Measurements from ENCODE around the gene TRMT11. TPM values are rescaled to one million over a fixed set of nuclear protein-coding genes. Genes with fewer than 3 reads are reported as not detected.

TRMT11 gene
- total and polyA plus RNA-seq, 2 of the 13 experiments (the other 11 are each of a cell fraction or from before 2014, with no cell fraction given) = 42.2 to 81.9 TPM

DNA sequence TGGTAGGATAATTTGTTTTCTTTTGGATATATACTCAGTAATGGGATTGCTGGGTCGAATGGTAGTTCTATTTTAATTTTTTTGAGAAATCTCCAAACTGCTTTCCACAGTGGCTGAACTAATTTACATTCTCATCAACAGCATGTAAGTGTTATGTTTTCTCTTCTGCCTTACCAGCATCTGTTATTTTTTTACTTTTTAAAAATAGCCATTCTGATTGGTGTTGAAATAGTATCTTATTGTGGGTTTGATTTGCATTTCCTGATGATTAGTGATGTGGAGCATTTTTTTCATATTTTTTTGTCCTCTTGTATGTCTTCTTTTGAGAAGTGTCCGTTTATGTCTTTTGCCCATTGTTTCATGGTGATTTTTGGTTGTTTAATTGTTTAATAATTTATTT lies 17.8 kb upstream of the TRMT11 start (continued):
- TF ChIP-seq RCOR2 (CRISPR knock-in tag; IDR thresholded peaks at IDR 0.05) (no peak), ZKSCAN5 (CRISPR knock-in tag; IDR thresholded peaks at IDR 0.05) (no peak), ZNF546 (CRISPR knock-in tag; conservative IDR thresholded peaks at IDR 0.05) (no peak), ONECUT2 (CRISPR knock-in tag; IDR thresholded peaks at IDR 0.05) (no peak), ZC3H13 (CRISPR knock-in tag; IDR thresholded peaks at IDR 0.05) (no peak), PATZ1 (CRISPR knock-in tag; IDR thresholded peaks at IDR 0.05) (no peak), STAT5B (CRISPR knock-in tag; IDR thresholded peaks at IDR 0.05) (no peak)
- TF ChIP-seq, protein P1, sequence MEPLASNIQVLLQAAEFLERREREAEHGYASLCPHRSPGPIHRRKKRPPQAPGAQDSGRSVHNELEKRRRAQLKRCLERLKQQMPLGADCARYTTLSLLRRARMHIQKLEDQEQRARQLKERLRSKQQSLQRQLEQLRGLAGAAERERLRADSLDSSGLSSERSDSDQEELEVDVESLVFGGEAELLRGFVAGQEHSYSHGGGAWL (CRISPR knock-in tag; IDR thresholded peaks at IDR 0.05) = no peak

- no TSS peak for BruUV-seq (replicated peaks)
- H3K27ac ChIP-seq (ENCODE audit: extremely low read length, insufficient read depth, low read length) = no peak overlapping the region
- no peak overlapping the region for H2AFZ ChIP-seq (ENCODE audit: low read length)
- peaks cover 2% of the 10 kb centered on the region for H3K79me2 ChIP-seq (ENCODE audit: insufficient read depth, low read length)
- ChIA-PET CTCF (ENCODE audit: low intra/inter-chr PET ratio, low total read pairs) (no interaction called here), POLR2A (interaction anchor here (1.8 kb wide), 1 partner anchor 15 kb away, joined by 10 read pairs; the partner anchor contains the start of gene TRMT11)
- intact Hi-C loops (cut with micrococcal nuclease; ENCODE audit: unreplicated experiment) (loop anchor here (5.0 kb wide), 2 partner anchors 178 to 458 kb away; partner anchors contain the start of gene NCOA7), in situ Hi-C loops (cut with HindIII; ENCODE audit: extremely low pct_ligation_motif_present, low pct_unique_long_range_greater_than_20kb) (no loop called here)
- H3K4me3 ChIP-seq (replicated peaks in 1 of 3; ENCODE audit: insufficient read depth in 1 of 3, low read depth in 2 of 3, low read length in 3 of 3) = no peak overlapping the region
- DNase-seq (ENCODE audit: low spot score) = no peak
- H3K4me1 ChIP-seq (ENCODE audit: insufficient read depth, low read length) = no peaks in the 10 kb centered on the region
- no peak for ATAC-seq
- no peak overlapping the region for H3K9ac ChIP-seq (ENCODE audit: insufficient read depth, low read depth, low read length)
- no peak overlapping the region for H3K4me2 ChIP-seq (ENCODE audit: low read depth, low read length)
- no peaks in the 10 kb centered on the region for H3K9me3 ChIP-seq (ENCODE audit: low read length)
- 22% methylated on average over 2 of the region's 2 CpGs for WGBS (ENCODE audit: low lambda C conversion rate)
- FAIRE-seq = no peak
- H3K27me3 ChIP-seq (ENCODE audit: control insufficient read depth in 1 of 2, insufficient read depth in 2 of 2, low read length in 2 of 2) = no peaks in the 10 kb centered on the region
- peaks cover 5 to 35% of the 10 kb centered on the region in 2 experiments for H3K36me3 ChIP-seq (replicated peaks in 1 of 2; ENCODE audit: control insufficient read depth in 1 of 2, insufficient read depth in 2 of 2, low read length in 2 of 2)
- no peaks in the 10 kb centered on the region for H4K20me1 ChIP-seq (ENCODE audit: insufficient read depth, low read length)
- TF ChIP-seq, protein P2, sequence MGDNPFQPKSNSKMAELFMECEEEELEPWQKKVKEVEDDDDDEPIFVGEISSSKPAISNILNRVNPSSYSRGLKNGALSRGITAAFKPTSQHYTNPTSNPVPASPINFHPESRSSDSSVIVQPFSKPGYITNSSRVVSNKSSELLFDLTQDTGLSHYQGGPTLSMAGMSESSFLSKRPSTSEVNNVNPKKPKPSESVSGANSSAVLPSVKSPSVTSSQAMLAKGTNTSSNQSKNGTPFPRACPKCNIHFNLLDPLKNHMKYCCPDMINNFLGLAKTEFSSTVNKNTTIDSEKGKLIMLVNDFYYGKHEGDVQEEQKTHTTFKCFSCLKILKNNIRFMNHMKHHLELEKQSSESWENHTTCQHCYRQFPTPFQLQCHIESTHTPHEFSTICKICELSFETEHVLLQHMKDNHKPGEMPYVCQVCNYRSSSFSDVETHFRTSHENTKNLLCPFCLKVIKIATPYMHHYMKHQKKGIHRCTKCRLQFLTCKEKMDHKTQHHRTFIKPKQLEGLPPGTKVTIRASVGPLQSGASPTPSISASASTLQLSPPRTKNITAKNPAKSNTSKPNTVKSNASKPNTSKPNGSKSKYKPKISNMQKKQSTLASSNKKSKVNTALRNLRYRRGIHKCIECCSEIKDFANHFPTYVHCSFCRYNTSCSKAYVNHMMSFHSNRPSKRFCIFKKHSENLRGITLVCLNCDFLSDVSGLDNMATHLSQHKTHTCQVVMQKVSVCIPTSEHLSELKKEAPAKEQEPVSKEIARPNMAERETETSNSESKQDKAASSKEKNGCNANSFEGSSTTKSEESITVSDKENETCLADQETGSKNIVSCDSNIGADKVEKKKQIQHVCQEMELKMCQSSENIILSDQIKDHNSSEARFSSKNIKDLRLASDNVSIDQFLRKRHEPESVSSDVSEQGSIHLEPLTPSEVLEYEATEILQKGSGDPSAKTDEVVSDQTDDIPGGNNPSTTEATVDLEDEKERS (CRISPR knock-in tag; IDR thresholded peaks at IDR 0.05) = no peak
- TF ChIP-seq PAX8 (CRISPR knock-in tag; IDR thresholded peaks at IDR 0.05; ENCODE audit: borderline replicate concordance) = no peak
- no peak for TF ChIP-seq NR2F2 (IDR thresholded peaks at IDR 0.05; ENCODE audit: borderline replicate concordance, low read depth)
- TF ChIP-seq MAFG (CRISPR knock-in tag; IDR thresholded peaks at IDR 0.05) = no peak
- TF ChIP-seq, protein P3, sequence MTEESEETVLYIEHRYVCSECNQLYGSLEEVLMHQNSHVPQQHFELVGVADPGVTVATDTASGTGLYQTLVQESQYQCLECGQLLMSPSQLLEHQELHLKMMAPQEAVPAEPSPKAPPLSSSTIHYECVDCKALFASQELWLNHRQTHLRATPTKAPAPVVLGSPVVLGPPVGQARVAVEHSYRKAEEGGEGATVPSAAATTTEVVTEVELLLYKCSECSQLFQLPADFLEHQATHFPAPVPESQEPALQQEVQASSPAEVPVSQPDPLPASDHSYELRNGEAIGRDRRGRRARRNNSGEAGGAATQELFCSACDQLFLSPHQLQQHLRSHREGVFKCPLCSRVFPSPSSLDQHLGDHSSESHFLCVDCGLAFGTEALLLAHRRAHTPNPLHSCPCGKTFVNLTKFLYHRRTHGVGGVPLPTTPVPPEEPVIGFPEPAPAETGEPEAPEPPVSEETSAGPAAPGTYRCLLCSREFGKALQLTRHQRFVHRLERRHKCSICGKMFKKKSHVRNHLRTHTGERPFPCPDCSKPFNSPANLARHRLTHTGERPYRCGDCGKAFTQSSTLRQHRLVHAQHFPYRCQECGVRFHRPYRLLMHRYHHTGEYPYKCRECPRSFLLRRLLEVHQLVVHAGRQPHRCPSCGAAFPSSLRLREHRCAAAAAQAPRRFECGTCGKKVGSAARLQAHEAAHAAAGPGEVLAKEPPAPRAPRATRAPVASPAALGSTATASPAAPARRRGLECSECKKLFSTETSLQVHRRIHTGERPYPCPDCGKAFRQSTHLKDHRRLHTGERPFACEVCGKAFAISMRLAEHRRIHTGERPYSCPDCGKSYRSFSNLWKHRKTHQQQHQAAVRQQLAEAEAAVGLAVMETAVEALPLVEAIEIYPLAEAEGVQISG (CRISPR knock-in tag; IDR thresholded peaks at IDR 0.05) = no peak
- TF ChIP-seq ZNF251 (CRISPR knock-in tag; IDR thresholded peaks at IDR 0.05) = no peak
Measured at GRCh38 chr6:125970760-125971159, 15.6 kb upstream of the TRMT11 start.

Data from HepG2 (cell line).